Measurements from ENCODE around the gene MCTP2. TPM values are rescaled to one million over a fixed set of nuclear protein-coding genes. Genes with fewer than 3 reads are reported as not detected.

Gene MCTP2
- total RNA-seq, 1 donor from 2014 or later = 11.9 TPM

GRCh38 chr15:94354655-94355054 is 123.3 kb downstream of the MCTP2 start:
- DNase-seq = no peak

- DNase-seq = no peak
Measured at GRCh38 chr15:94359716-94360115, 128.4 kb downstream of the MCTP2 start.

- DNase-seq = no peak
Measured at GRCh38 chr15:94360251-94360685, 128.9 kb downstream of the MCTP2 start.

GRCh38 chr15:94362385-94363092 is 131.2 kb downstream of the MCTP2 start:
- DNase-seq = no peak

GRCh38 chr15:94363382-94363781 is 132.0 kb downstream of the MCTP2 start:
- no peak for DNase-seq

- DNase-seq = no peak
Measured at GRCh38 chr15:94366781-94367180, 135.4 kb downstream of the MCTP2 start.

- DNase-seq = no peak
Measured at GRCh38 chr15:94367726-94368535, 136.6 kb downstream of the MCTP2 start.

GRCh38 chr15:94370206-94370935 is 139.0 kb downstream of the MCTP2 start:
- no peak for DNase-seq

GRCh38 chr15:94370936-94371285 is 139.6 kb downstream of the MCTP2 start:
- DNase-seq = no peak

- no peak for DNase-seq
Measured at GRCh38 chr15:94372821-94373220, 141.5 kb downstream of the MCTP2 start.

- DNase-seq = peak; percentile 43
Measured at GRCh38 chr15:94375997-94376396, 144.6 kb downstream of the MCTP2 start.

- no peak for DNase-seq
Measured at GRCh38 chr15:94379986-94380385, 148.6 kb downstream of the MCTP2 start.

GRCh38 chr15:94380798-94381197 is 149.4 kb downstream of the MCTP2 start:
- no peak for DNase-seq

- DNase-seq = no peak
Measured at GRCh38 chr15:94381384-94381783, 150.0 kb downstream of the MCTP2 start.

- no peak for DNase-seq
Measured at GRCh38 chr15:94383041-94383440, 151.7 kb downstream of the MCTP2 start.

- no peak for DNase-seq
Measured at GRCh38 chr15:94383706-94384105, 152.3 kb downstream of the MCTP2 start.

- peak; percentile 16 for DNase-seq
Measured at GRCh38 chr15:94385441-94385840, 154.1 kb downstream of the MCTP2 start.

GRCh38 chr15:94386351-94386750 is 155.0 kb downstream of the MCTP2 start:
- no peak for DNase-seq

GRCh38 chr15:94387442-94387841 is 156.1 kb downstream of the MCTP2 start:
- DNase-seq = no peak

GRCh38 chr15:94387849-94388441 is 156.6 kb downstream of the MCTP2 start:
- no peak for DNase-seq

GRCh38 chr15:94395640-94396039 is 164.3 kb downstream of the MCTP2 start:
- DNase-seq = no peak

- DNase-seq = peak; percentile 19
Measured at GRCh38 chr15:94397337-94397736, 166.0 kb downstream of the MCTP2 start.

GRCh38 chr15:94398001-94398400 is 166.6 kb downstream of the MCTP2 start:
- DNase-seq = no peak
